Measurements from ENCODE around the gene GNAQ. TPM values are rescaled to one million over a fixed set of nuclear protein-coding genes. Genes with fewer than 3 reads are reported as not detected.

GNAQ gene
- polyA plus RNA-seq, 1 experiment, result 21.4 TPM

GRCh38 chr9:77949751-77950436 is 81.7 kb downstream of the GNAQ start:
- ChIA-PET CTCF (interaction anchor here (0.6 kb wide), 1 partner anchor 13 kb away, joined by 3 read pairs; no protein-coding TSS in a partner anchor), POLR2A (no interaction called here)
- Histone ChIP-seq H3K36me3 (ENCODE audit: control insufficient read depth, insufficient read depth, low read length) (no peaks in the 10 kb centered on the region; the same call in 1 of the 2 replicates), H3K4me3 (ENCODE audit: low read depth, low read length) (no peak overlapping the region), H3K27me3 (ENCODE audit: control insufficient read depth, insufficient read depth, low read length) (no peaks in the 10 kb centered on the region)
- no peak for DNase-seq (ENCODE audit: low read depth)
- TF ChIP-seq, protein P1, sequence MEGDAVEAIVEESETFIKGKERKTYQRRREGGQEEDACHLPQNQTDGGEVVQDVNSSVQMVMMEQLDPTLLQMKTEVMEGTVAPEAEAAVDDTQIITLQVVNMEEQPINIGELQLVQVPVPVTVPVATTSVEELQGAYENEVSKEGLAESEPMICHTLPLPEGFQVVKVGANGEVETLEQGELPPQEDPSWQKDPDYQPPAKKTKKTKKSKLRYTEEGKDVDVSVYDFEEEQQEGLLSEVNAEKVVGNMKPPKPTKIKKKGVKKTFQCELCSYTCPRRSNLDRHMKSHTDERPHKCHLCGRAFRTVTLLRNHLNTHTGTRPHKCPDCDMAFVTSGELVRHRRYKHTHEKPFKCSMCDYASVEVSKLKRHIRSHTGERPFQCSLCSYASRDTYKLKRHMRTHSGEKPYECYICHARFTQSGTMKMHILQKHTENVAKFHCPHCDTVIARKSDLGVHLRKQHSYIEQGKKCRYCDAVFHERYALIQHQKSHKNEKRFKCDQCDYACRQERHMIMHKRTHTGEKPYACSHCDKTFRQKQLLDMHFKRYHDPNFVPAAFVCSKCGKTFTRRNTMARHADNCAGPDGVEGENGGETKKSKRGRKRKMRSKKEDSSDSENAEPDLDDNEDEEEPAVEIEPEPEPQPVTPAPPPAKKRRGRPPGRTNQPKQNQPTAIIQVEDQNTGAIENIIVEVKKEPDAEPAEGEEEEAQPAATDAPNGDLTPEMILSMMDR (IDR thresholded peaks at IDR 0.05; ENCODE audit: insufficient read depth, low read depth, low read length), result no peak

DNA sequence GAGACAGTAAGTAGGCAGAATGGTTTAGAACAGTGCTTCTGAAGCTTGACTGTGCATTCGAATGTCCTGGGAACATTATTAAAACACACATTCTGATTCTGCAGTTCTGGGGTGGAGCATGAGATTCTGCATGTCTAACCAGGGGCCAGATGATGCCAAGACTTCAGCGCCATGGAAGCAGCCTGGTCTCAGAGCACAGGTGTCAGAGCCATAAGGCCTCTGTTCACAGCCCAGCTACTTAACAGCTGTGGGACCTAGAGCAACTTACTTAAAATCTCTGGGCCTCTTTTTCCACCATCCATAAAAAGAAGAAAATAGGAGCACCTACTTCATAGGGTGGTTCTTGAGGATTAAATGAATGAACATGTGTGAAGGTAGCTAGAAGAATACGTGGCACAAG is 84.0 kb downstream of the GNAQ start:
- DNase-seq (ENCODE audit: low read depth), result no peak
- POLR2A ChIA-PET, result no interaction called here
- CTCF ChIA-PET, result interaction anchor here (1.3 kb wide), 1 partner anchor 30 kb away, joined by 3 read pairs; no protein-coding TSS in a partner anchor
- TF ChIP-seq, protein P1 (IDR thresholded peaks at IDR 0.05; ENCODE audit: insufficient read depth, low read depth, low read length), result no peak
- Histone ChIP-seq H3K27me3 (ENCODE audit: control insufficient read depth, insufficient read depth, low read length) (no peaks in the 10 kb centered on the region), H3K36me3 (ENCODE audit: control insufficient read depth, insufficient read depth, low read length) (no peaks in the 10 kb centered on the region; the same call in 1 of the 2 replicates), H3K4me3 (ENCODE audit: low read depth, low read length) (no peak overlapping the region)

GRCh38 chr9:77946969-77947620 is 84.5 kb downstream of the GNAQ start:
- ChIA-PET CTCF (interaction anchor here (1.3 kb wide), 1 partner anchor 29 kb away, joined by 3 read pairs; no protein-coding TSS in a partner anchor), POLR2A (no interaction called here)
- no peak overlapping the region for H3K4me3 ChIP-seq (ENCODE audit: low read depth, low read length)
- no peaks in the 10 kb centered on the region for H3K27me3 ChIP-seq (ENCODE audit: control insufficient read depth, insufficient read depth, low read length)
- no peak for DNase-seq (ENCODE audit: low read depth)
- no peaks in the 10 kb centered on the region; the same call in 1 of the 2 replicates for H3K36me3 ChIP-seq (ENCODE audit: control insufficient read depth, insufficient read depth, low read length)
- TF ChIP-seq, protein P1 (IDR thresholded peaks at IDR 0.05; ENCODE audit: insufficient read depth, low read depth, low read length), result no peak

- ChIA-PET CTCF (interaction anchor here (1.2 to 1.6 kb wide), 2 partner anchors 20 to 34 kb away, joined by 3 to 4 read pairs; no protein-coding TSS in a partner anchor), POLR2A (no interaction called here)
- Histone ChIP-seq H3K4me3 (ENCODE audit: low read depth, low read length) (no peak overlapping the region), H3K27me3 (ENCODE audit: control insufficient read depth, insufficient read depth, low read length) (no peaks in the 10 kb centered on the region), H3K36me3 (ENCODE audit: control insufficient read depth, insufficient read depth, low read length) (no peaks in the 10 kb centered on the region; the same call in 1 of the 2 replicates)
- TF ChIP-seq, protein P1 (IDR thresholded peaks at IDR 0.05; ENCODE audit: insufficient read depth, low read depth, low read length), result no peak
- no peak for DNase-seq (ENCODE audit: low read depth)
Measured at GRCh38 chr9:77946296-77946695, 85.3 kb downstream of the GNAQ start.

- CTCF ChIA-PET, result interaction anchor here (1.2 to 1.6 kb wide), 2 partner anchors 19 to 33 kb away, joined by 3 to 4 read pairs; no protein-coding TSS in a partner anchor
- TF ChIP-seq, protein P1 (IDR thresholded peaks at IDR 0.05; ENCODE audit: insufficient read depth, low read depth, low read length), result no peak
Measured at GRCh38 chr9:77945798-77946197, 85.8 kb downstream of the GNAQ start.

More at GRCh38 chr9:77945798-77946197, 85.8 kb downstream of the GNAQ start:
- Histone ChIP-seq H3K36me3 (ENCODE audit: control insufficient read depth, insufficient read depth, low read length) (no peaks in the 10 kb centered on the region; the same call in 1 of the 2 replicates), H3K27me3 (ENCODE audit: control insufficient read depth, insufficient read depth, low read length) (no peaks in the 10 kb centered on the region), H3K4me3 (ENCODE audit: low read depth, low read length) (no peak overlapping the region)
- POLR2A ChIA-PET, result no interaction called here
- DNase-seq (ENCODE audit: low read depth), result no peak

Data from BJ (cell line).